Measurements from ENCODE around the gene GCN1. TPM values are rescaled to one million over a fixed set of nuclear protein-coding genes. Genes with fewer than 3 reads are reported as not detected.

The GCN1 gene
- total and polyA plus RNA-seq, 2 of the 8 experiments (the other 6 are each of a cell fraction or from before 2014, with no cell fraction given): 61.4 to 133 TPM

DNA sequence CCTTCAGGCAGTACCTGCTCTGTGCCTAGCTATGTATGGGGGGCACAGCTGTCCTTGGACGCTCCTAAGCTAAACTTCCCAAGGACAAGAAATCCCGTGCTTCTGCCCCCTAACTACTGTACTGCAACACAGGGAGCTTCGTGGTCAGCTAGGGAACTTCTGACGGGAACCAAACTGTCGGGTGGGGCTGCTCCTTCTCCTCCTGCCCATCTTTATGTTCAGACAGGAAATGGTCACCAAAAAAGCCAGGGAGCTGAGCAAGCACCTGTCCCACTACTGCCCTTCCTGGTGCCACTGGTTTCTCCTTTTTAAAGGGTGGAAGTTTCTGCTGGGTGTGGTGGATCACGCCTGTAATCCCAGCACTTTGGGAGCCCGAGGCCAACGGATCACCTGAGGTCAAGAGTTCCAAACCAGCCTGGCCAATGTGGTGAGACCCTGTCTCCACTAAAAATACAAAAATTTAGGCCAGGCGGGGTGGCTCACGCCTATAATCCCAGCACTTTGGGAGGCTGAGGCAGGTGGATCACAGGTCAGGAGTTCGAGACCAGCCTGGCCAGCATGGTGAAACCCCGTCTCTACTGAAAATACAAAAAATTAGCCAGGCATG, 44.4 kb upstream of the GCN1 start:
- no peaks in the 10 kb centered on the region for H3K23me2 ChIP-seq (ENCODE audit: low read depth, low read length)
- WGBS, 2 experiments (ENCODE audit: extremely low coverage in 1 of 2, insufficient coverage in 1 of 2, insufficient read length in 1 of 2, insufficient replicate concordance in 2 of 2, low coverage in 1 of 2, low lambda C conversion rate in 2 of 2, missing lambda C conversion rate in 1 of 2): 94% methylated on average over 12 of the region's 12 CpGs; no CpG with 5 or more reads in 1 of the 2 experiments
- no peak overlapping the region for H2BK5ac ChIP-seq (ENCODE audit: low read depth, low read length)
- no peaks in the 10 kb centered on the region for H3K27me3 ChIP-seq (replicated peaks in 1 of 4; ENCODE audit: control insufficient read depth in 3 of 4, extremely low read depth in 1 of 4, insufficient read depth in 3 of 4, low read length in 3 of 4)
- H3K9ac ChIP-seq (replicated peaks in 1 of 4; ENCODE audit: extremely low read depth in 1 of 4, low read depth in 3 of 4, low read length in 3 of 4): no peak overlapping the region; a peak in 1 of 7 replicates
- ChIA-PET CTCF (ENCODE audit: partially characterized antibody) (interaction anchor here (0.5 to 34.8 kb wide), 4 partner anchors 14 to 70 kb away, joined by 3 to 930 read pairs (median 372); partner anchors contain the start of gene PXN), POLR2A (ENCODE audit: partially characterized antibody) (interaction anchor here (1.6 to 88.3 kb wide), 3 partner anchors 10 to 122 kb away, joined by 4 to 4270 read pairs (median 4270); partner anchors contain the start of genes GCN1, PXN, RAB35 and RNU4-1)
- peaks cover 15 to 34% of the 10 kb centered on the region in 2 experiments for H4K20me1 ChIP-seq (replicated peaks in 1 of 2; ENCODE audit: control insufficient read depth in 1 of 2, insufficient read depth in 2 of 2, low read length in 2 of 2)
- H3K4ac ChIP-seq (replicated peaks; ENCODE audit: insufficient read length, low read depth, low read length): no peak overlapping the region
- H2AK5ac ChIP-seq (ENCODE audit: low read depth, low read length): no peak overlapping the region
- H2BK120ac ChIP-seq (replicated peaks; ENCODE audit: low read depth, low read length): no peak overlapping the region
- H3K4me3 ChIP-seq (ENCODE audit: extremely low read depth in 1 of 4, insufficient read depth in 2 of 4, low read depth in 3 of 4, low read length in 4 of 4): no peak overlapping the region
- H3K56ac ChIP-seq (replicated peaks; ENCODE audit: insufficient read length, low read depth, low read length): no peak overlapping the region
- no peak overlapping the region for H3K4me2 ChIP-seq (ENCODE audit: insufficient read depth in 1 of 2, low read depth in 2 of 2, low read length in 2 of 2)
- no peak for FAIRE-seq
- peaks cover 11 to 30% (median 13%) of the 10 kb centered on the region in 4 experiments for H3K4me1 ChIP-seq (replicated peaks in 1 of 4; ENCODE audit: control insufficient read depth in 3 of 4, insufficient read depth in 4 of 4, low read length in 3 of 4)
- H4K8ac ChIP-seq (ENCODE audit: extremely low read depth, insufficient read depth, low read length): no peak overlapping the region
- H3K79me1 ChIP-seq (ENCODE audit: low read depth, low read length): peaks cover 23% of the 10 kb centered on the region
- H4K91ac ChIP-seq (replicated peaks; ENCODE audit: insufficient read length, low read length): no peak overlapping the region
- no peak overlapping the region for H3K18ac ChIP-seq (ENCODE audit: extremely low read depth, low read length)
- no peak overlapping the region for H2BK15ac ChIP-seq (ENCODE audit: low read length)
- H3K14ac ChIP-seq (ENCODE audit: insufficient read length): no peak overlapping the region
- H2AFZ ChIP-seq (ENCODE audit: low read length): no peak overlapping the region
- DNase-seq (ENCODE audit: low read depth in 1 of 2, low spot score in 2 of 2): no peak
- H3K36me3 ChIP-seq (ENCODE audit: control insufficient read depth in 2 of 4, insufficient read depth in 4 of 4, low read length in 3 of 4): no peaks in the 10 kb centered on the region
- H3K23ac ChIP-seq (ENCODE audit: insufficient read length): no peak overlapping the region
- no peak overlapping the region for H3K27ac ChIP-seq (ENCODE audit: low read depth, low read length)
- H4K5ac ChIP-seq (ENCODE audit: insufficient read length, low read depth, low read length): no peak overlapping the region
- H2BK20ac ChIP-seq (ENCODE audit: low read length): no peak overlapping the region
- H2BK12ac ChIP-seq (ENCODE audit: low read depth, low read length): no peak overlapping the region; the same call in 1 of the 2 replicates
- no peaks in the 10 kb centered on the region for H3K9me3 ChIP-seq (ENCODE audit: insufficient read depth in 2 of 2, low read depth in 1 of 2, low read length in 1 of 2)
- H3K79me2 ChIP-seq (ENCODE audit: control insufficient read depth in 1 of 2, insufficient read depth in 2 of 2, low read length in 2 of 2): peaks cover 6 to 88% of the 10 kb centered on the region in 2 experiments; a peak in 3 of 4 replicates
- TF ChIP-seq SAP30 (IDR thresholded peaks at IDR 0.05; ENCODE audit: insufficient read depth, insufficient replicate concordance, low read length): no peak
- TF ChIP-seq SRF (IDR thresholded peaks at IDR 0.05; ENCODE audit: low read depth, low read length): no peak
- TF ChIP-seq, protein P1, sequence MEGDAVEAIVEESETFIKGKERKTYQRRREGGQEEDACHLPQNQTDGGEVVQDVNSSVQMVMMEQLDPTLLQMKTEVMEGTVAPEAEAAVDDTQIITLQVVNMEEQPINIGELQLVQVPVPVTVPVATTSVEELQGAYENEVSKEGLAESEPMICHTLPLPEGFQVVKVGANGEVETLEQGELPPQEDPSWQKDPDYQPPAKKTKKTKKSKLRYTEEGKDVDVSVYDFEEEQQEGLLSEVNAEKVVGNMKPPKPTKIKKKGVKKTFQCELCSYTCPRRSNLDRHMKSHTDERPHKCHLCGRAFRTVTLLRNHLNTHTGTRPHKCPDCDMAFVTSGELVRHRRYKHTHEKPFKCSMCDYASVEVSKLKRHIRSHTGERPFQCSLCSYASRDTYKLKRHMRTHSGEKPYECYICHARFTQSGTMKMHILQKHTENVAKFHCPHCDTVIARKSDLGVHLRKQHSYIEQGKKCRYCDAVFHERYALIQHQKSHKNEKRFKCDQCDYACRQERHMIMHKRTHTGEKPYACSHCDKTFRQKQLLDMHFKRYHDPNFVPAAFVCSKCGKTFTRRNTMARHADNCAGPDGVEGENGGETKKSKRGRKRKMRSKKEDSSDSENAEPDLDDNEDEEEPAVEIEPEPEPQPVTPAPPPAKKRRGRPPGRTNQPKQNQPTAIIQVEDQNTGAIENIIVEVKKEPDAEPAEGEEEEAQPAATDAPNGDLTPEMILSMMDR (IDR thresholded peaks at IDR 0.05; ENCODE audit: control extremely low read depth in 1 of 3, insufficient read depth in 1 of 3, low read depth in 1 of 3, low read length in 3 of 3): no peak
- no peak for TF ChIP-seq JUND (IDR thresholded peaks at IDR 0.05; ENCODE audit: low read length)
- no peak for TF ChIP-seq HDAC6 (IDR thresholded peaks at IDR 0.05; ENCODE audit: low read depth, low read length)
- TF ChIP-seq SIN3A (conservative IDR thresholded peaks at IDR 0.05 in 1 of 2, IDR thresholded peaks at IDR 0.05 in 1 of 2; ENCODE audit: low read depth in 1 of 2, low read length in 2 of 2): no peak
- TF ChIP-seq, protein P2, sequence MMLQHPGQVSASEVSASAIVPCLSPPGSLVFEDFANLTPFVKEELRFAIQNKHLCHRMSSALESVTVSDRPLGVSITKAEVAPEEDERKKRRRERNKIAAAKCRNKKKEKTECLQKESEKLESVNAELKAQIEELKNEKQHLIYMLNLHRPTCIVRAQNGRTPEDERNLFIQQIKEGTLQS (IDR thresholded peaks at IDR 0.05; ENCODE audit: insufficient read depth, low read depth, low read length): no peak
- no peak for TF ChIP-seq CTBP2 (IDR thresholded peaks at IDR 0.05; ENCODE audit: borderline replicate concordance, insufficient read depth, insufficient read length, low read length)
- TF ChIP-seq EGR1 (IDR thresholded peaks at IDR 0.05; ENCODE audit: borderline replicate concordance, low read depth, low read length): no peak

Data from H1 (cell line).